ENCODE results near the gene PRCP.
"Not testable (repeated sequence)": the region's sequence is repeated elsewhere in the genome, so short reads cannot be mapped to it uniquely, and the experiment has no call there.

PRCP gene
- 24.2 to 35.6 reads per million in 2 experiments for total RNA-seq

- DNase-seq (ENCODE audit: low read depth), result peak; percentile 90
Measured at GRCh38 chr11:82900277-82901164, at the start of gene PRCP. TSS of gene PRCP (minus strand) at chr11:82900430. CDS start at chr11:82900402, 28 bp downstream.

GRCh38 chr11:82949352-82949751 lies 49.1 kb upstream of the PRCP start:
- DNase-seq (ENCODE audit: low read depth), result no peak

GRCh38 chr11:82945682-82946081 lies 45.5 kb upstream of the PRCP start:
- DNase-seq (ENCODE audit: low read depth), result no peak

DNA sequence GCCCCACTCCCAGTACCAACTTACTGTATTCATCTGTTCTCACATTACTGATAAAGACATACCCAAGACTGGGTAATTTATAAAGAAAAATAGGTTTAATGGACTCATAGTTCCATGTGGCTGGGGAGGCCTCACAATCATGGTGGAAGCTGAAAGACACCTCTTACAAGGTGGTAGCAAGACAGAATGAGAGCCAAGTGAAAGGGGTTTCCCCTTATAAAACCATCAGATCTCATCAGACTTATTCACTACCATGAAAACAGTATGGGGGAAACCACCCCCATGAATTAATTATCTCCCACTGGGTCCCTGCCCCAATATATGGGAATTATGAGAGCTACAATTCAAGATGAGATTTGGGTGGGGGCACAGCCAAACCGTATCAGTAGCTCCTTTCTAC lies 44.8 kb upstream of the PRCP start:
- DNase-seq (ENCODE audit: low read depth), result not testable (repeated sequence)

GRCh38 chr11:82944198-82944597 lies 44.0 kb upstream of the PRCP start:
- DNase-seq (ENCODE audit: low read depth), result no peak

DNA sequence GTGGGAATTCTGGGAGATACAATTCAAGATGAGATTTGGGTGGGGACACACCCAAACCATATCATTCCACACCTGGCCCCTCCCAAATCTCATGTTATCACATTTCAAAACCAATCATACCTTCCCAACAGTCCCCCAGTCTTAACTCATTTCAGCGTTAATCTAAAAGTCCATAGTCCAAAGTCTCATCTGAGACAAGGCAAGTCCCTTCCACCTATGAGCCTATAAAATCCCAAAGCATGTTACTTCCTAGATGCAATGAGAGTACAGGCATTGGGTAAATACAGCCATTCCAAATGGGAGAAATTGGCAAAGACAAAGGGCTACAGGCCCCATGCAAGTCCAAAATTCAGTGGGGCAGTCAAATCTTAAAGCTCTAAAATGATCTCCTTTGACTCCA lies 43.2 kb upstream of the PRCP start:
- DNase-seq (ENCODE audit: low read depth), result not testable (repeated sequence)

GRCh38 chr11:82942376-82942775 lies 42.1 kb upstream of the PRCP start:
- no peak for DNase-seq (ENCODE audit: low read depth)

- no peak for DNase-seq (ENCODE audit: low read depth)
Measured at GRCh38 chr11:82939456-82939855, 39.2 kb upstream of the PRCP start.

- no peak for DNase-seq (ENCODE audit: low read depth)
Measured at GRCh38 chr11:82937554-82937953, 37.3 kb upstream of the PRCP start.

GRCh38 chr11:82936261-82936660 lies 36.0 kb upstream of the PRCP start:
- DNase-seq (ENCODE audit: low read depth), result no peak

DNA sequence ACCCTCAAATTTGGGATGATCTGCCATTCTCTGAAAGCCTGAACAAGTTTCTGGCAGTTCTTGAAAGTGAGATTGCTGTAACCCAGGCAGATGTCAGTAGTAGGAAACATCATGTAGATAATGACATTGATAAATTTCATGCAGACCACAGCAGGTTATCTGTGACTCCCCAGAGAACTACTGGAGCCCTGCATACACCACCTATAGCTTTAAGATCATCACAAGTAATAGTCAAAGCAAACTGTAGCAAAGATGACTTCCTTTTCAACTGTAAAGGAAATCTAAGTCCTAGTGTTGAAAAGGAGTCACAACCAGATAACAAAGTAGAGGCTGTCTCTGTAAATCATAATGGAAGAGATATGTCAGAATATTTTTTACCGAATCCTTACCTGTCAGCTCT lies 32.3 kb upstream of the PRCP start:
- no peak for DNase-seq (ENCODE audit: low read depth)

- DNase-seq (ENCODE audit: low read depth), result no peak
Measured at GRCh38 chr11:82930734-82931133, 30.5 kb upstream of the PRCP start.

GRCh38 chr11:82930229-82930628 lies 30.0 kb upstream of the PRCP start:
- no peak for DNase-seq (ENCODE audit: low read depth)

GRCh38 chr11:82929121-82929520 lies 28.9 kb upstream of the PRCP start:
- no peak for DNase-seq (ENCODE audit: low read depth)

DNA sequence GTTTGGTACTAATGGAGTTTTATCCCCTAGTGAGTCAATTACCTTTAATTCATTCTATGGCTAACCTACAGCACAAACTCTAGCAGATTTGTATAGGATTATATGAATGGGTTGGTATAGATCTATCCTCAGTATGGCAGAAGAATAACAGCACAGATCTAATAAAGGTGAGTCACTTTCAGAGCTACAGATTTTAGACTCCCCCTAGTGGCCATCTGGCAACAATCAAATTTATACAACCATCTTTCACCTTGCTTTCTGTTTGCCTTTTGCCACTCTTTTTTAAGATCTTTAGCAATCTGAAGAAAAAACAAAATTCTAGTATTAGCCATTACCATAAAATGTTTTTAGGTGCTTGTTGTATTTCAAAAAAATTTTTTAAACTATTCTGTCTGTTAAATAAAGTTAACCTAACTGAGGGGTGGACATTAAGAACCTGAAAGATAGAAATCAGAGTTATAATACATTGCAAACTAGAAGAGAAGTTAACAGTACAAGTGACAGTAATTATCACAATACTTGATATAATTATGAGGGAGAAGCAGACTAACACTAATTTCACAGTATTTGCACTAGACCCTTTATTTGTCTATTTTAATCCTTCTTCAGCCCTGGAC lies 27.1 kb upstream of the PRCP start:
- no peak for DNase-seq (ENCODE audit: low read depth)

DNA sequence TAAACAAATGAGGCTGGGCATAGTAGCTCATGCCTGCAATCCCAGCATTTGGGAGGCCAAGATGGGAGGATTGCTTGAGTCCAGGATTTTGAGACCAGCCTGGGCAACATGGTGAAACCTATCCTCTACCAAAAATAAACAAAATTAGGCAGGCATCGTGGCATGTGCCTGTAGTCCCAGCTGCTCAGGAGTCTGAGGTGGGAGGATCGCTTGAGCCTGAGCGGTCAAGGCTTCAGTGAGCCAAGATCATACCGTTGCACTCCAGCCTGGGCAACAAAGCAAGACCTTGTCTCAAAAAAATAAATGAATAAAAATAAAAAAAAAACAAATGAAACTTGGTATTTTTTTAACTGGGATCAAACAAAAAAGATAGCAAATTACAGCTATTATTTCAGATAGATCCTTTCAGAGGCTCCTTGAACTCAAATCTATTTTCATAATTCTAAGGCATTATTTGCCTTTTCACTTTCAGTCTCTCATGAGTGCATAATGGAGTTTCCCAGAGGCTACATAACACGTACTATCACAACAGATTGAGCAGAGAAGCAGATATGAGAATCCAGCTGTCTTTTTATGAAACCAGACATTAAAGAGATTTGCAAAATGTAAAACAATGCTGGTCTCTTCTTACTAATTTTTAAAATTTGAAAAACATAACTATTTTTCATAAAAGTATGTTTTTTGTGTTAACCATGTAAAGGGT lies 24.4 kb upstream of the PRCP start:
- DNase-seq (ENCODE audit: low read depth), result no peak

GRCh38 chr11:82922396-82923173 lies 22.4 kb upstream of the PRCP start:
- DNase-seq (ENCODE audit: low read depth), result not testable (repeated sequence)

- not testable (repeated sequence) for DNase-seq (ENCODE audit: low read depth)
Measured at GRCh38 chr11:82920227-82920626, 20.0 kb upstream of the PRCP start.

- DNase-seq (ENCODE audit: low read depth), result not testable (repeated sequence)
Measured at GRCh38 chr11:82919786-82920185, 19.6 kb upstream of the PRCP start.

GRCh38 chr11:82909015-82909640 lies 8.9 kb upstream of the PRCP start:
- no peak for DNase-seq (ENCODE audit: low read depth)

GRCh38 chr11:82908311-82908710 lies 8.1 kb upstream of the PRCP start:
- no peak for DNase-seq (ENCODE audit: low read depth)
